NT2/D1 (cell line): ENCODE data around the gene CNTN5.
A peak's percentile ranks its signal among the peaks of the same experiment; 100 is the strongest.

Source experiments
- DNase-seq: peaks from one replicate; pipeline ENCODE4 v3.0.0-alpha.2; 2011; ENCODE audit warnings: low read depth, low spot score
- H3K27me3 ChIP-seq: 2 replicates; pipeline ENCODE4 v1.6.0; 2011; ENCODE audit warnings: mild to moderate bottlenecking; ENCODE audit not compliant: insufficient read length, insufficient read depth
- H3K36me3 ChIP-seq: 2 replicates; pipeline ENCODE4 v1.6.1; 2011; ENCODE audit warnings: mild to moderate bottlenecking, low read length, mixed read lengths; ENCODE audit not compliant: insufficient read depth, insufficient read length
- H3K4me1 ChIP-seq: 2 replicates; pipeline ENCODE4 v1.5.1; 2011; ENCODE audit not compliant: insufficient read depth, insufficient read length
- H3K4me3 ChIP-seq: 2 replicates; pipeline ENCODE4 v1.5.1; 2011; ENCODE audit warnings: low read depth; ENCODE audit not compliant: insufficient read length
- H3K9ac ChIP-seq: 2 replicates; pipeline ENCODE4 v1.6.0; 2011; ENCODE audit warnings: low read depth; ENCODE audit not compliant: insufficient read length
- H3K9me3 ChIP-seq: 2 replicates; pipeline ENCODE4 v1.5.1; 2011; ENCODE audit warnings: mild to moderate bottlenecking, low read length; ENCODE audit not compliant: insufficient read depth
- SUZ12 ChIP-seq: IDR thresholded peaks from 2 replicates; pipeline ENCODE4 v1.6.1; 2011; ENCODE audit not compliant: insufficient read length, insufficient read depth; ENCODE audit errors: extremely low read depth
- YY1 ChIP-seq: IDR thresholded peaks from 2 replicates; pipeline ENCODE4 v1.6.1; 2011; ENCODE audit not compliant: insufficient read length, insufficient read depth
- ZNF274 ChIP-seq: IDR thresholded peaks from 2 replicates; pipeline ENCODE4 v1.6.1; 2011; ENCODE audit warnings: mild to moderate bottlenecking, low read depth, low read length

CNTN5 gene

DNA sequence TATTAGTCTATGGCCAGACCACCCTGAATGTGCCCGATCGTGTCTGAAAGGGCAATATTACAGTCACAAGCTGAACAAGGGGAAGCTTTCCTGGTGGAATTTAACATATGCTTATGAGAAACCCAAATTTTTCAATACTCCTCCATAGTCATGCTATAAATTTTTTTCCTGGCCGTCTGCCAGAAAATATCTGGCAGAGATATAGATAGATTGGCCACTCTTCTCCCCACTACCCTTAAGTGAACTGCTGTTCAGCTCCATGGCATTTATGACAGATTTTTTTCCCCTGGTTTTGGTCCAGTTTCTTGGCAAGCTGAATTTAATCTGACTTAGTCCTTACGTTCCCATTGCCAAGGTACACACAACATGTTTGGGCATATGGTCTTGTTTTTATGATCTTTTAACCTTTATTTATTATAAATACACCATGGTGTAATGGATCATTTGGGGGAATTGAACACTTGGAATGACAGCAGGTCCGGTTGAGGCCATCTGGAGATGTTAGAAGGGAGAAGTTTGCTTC, 328.5 kb downstream of the CNTN5 start:
- Histone ChIP-seq H3K9me3 (no peaks in the 10 kb centered on the region), H3K36me3 (no peaks in the 10 kb centered on the region), H3K9ac (no peak overlapping the region), H3K27me3 (no peaks in the 10 kb centered on the region), H3K4me3 (no peak overlapping the region), H3K4me1 (no peaks in the 10 kb centered on the region)
- no peak for DNase-seq
- no peak for TF ChIP-seq YY1
- TF ChIP-seq ZNF274, result no peak
- no peak for TF ChIP-seq SUZ12

DNA sequence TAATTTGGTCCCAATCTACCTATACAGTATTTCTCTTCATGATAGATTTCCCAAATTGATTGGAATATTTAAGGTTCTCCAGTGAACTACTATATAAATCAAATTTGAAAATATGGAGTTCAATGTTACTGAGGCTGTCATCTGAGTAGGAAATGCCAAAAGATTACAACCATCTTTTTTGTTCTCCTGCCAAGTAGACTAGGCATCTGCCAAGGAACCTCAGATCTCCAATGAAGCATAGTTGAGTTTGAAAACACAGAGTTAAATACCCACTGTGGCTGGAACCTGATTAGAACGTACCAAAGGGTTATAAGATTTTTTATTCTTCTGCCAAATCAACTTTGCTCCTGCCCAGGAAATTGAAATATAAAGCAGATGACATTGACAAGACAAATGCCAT, 330.9 kb downstream of the CNTN5 start:
- Histone ChIP-seq H3K4me1 (no peaks in the 10 kb centered on the region), H3K4me3 (no peak overlapping the region), H3K27me3 (no peaks in the 10 kb centered on the region), H3K9ac (no peak overlapping the region), H3K36me3 (no peaks in the 10 kb centered on the region), H3K9me3 (no peaks in the 10 kb centered on the region)
- no peak for DNase-seq
- TF ChIP-seq YY1, result no peak
- no peak for TF ChIP-seq SUZ12

DNA sequence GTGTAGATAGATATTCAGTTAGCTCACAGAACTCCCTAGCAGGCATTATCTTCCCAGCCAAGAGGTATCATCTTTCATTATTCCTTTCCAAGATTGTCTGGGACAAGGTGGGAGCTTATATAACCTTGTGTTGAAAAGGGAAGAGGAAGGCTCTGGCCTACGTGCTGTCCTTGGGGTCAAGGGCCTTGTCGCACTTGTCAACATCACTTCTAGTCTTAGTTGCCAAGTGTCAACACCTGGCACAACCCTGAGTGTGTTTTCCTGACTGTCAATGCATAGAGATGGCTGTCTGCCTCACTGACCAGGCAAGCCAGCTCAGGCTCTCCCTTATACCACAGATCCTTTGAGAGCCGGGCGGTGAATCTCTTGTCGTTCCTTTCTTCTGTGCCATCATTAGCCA, 331.9 kb downstream of the CNTN5 start:
- Histone ChIP-seq H3K9ac (no peak overlapping the region), H3K27me3 (no peaks in the 10 kb centered on the region), H3K4me1 (no peaks in the 10 kb centered on the region), H3K4me3 (no peak overlapping the region), H3K9me3 (no peaks in the 10 kb centered on the region), H3K36me3 (no peaks in the 10 kb centered on the region)
- TF ChIP-seq SUZ12 (no peak), ZNF274 (no peak), YY1 (no peak)
- DNase-seq, result no peak

DNA sequence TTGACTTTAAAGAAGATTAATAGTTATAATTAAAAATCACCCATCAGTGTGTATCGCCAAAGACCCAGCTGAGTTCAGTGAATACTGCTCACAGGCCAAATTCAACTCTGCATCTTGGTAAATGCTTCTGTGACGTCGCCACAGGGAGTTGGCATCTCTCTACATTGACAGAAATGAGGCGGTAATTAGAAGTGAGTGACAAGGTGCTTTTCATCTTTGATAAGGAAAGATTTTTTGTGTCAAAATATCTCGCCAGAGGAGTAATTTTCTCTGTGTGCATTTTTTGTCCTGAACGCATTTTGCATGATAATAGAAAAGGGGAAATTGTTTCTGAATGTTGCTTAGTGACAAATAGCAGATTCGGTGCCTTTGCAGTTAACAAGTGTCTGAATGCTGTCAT, 345.8 kb downstream of the CNTN5 start:
- no peak for DNase-seq
- no peak for TF ChIP-seq ZNF274
- no peak for TF ChIP-seq YY1
- TF ChIP-seq SUZ12, result no peak
- Histone ChIP-seq H3K27me3 (no peaks in the 10 kb centered on the region), H3K4me1 (no peaks in the 10 kb centered on the region), H3K9me3 (no peaks in the 10 kb centered on the region), H3K4me3 (no peak overlapping the region), H3K9ac (no peak overlapping the region), H3K36me3 (no peaks in the 10 kb centered on the region)

DNA sequence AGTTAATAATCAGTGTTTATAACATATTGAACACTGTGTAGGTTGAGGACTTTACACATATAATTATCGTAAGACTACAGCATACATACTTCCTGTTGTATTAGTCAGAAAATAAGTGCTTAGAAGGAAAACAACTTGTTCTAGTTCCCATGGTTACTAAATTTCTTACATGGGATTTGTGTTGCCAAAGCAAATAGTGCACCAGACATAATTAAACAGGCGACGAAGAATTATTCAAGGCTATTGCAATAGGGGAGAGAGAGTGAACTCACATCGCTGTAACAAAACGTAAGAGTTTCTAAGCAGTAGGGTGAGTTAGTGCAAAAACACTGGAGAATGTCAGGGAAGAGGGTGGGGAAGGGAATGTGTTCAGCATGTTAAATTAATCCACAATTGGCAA, 347.8 kb downstream of the CNTN5 start:
- TF ChIP-seq ZNF274, result no peak
- TF ChIP-seq SUZ12, result no peak
- no peak for TF ChIP-seq YY1
- H3K9ac ChIP-seq, result no peak overlapping the region
- DNase-seq, result no peak
- H3K27me3 ChIP-seq, result no peaks in the 10 kb centered on the region
- no peak overlapping the region for H3K4me3 ChIP-seq
- H3K36me3 ChIP-seq, result no peaks in the 10 kb centered on the region
- H3K4me1 ChIP-seq, result no peaks in the 10 kb centered on the region
- no peaks in the 10 kb centered on the region for H3K9me3 ChIP-seq

DNA sequence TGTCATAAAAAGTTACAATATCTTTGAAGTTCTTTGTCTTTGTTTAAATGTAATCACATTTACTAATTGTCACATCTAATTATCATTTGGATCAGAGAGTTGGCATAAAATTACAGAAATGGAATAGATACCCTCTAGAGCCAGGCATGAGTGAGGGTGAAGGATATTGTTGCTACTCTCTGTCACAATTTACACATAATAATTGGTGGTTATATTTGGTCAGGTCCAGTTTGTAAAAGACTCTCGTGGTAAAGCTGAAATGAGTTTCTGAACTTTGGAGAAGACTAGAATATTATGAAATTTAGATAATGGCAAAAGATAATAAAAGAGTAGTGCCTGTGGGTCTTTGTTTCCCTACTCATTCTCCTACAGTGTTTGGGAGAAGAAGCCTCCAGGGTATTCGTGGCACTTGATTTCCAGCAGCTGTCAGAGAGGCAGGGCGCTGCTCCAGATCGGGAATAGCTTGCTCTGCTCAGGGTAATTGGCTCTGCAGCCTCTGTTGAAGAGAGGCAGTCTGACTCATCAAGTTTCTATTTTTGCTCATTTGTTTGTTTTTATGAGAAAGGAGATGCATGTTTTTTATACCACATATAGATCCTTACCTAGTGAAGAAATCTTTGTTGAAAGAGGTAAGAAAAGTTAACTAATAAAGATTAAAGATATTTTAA, 349.9 kb downstream of the CNTN5 start:
- no peaks in the 10 kb centered on the region for H3K27me3 ChIP-seq
- peak; percentile 30 for DNase-seq
- H3K4me3 ChIP-seq, result no peak overlapping the region
- H3K9me3 ChIP-seq, result no peaks in the 10 kb centered on the region
- H3K36me3 ChIP-seq, result no peaks in the 10 kb centered on the region
- H3K9ac ChIP-seq, result no peak overlapping the region
- no peaks in the 10 kb centered on the region for H3K4me1 ChIP-seq
- TF ChIP-seq ZNF274 (no peak), SUZ12 (no peak)

DNA sequence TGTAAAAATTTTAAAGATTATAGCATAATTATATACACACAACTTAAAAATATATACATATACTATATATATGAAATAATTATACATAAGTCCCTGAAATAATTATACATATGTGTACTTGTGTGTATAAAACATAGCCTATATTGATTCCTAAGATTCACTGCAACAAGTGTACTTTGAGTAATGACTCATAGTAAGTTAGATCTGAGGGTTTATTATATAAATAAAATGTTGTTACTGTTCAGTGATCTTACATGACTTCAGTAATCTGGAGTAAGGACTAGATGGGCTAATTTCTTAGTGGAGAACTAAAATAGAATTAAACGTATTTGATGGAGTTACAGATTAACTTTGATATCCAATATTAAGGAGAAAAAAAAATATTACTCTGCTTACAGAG, 350.5 kb downstream of the CNTN5 start:
- H3K4me1 ChIP-seq, result no peaks in the 10 kb centered on the region

More for the DNA sequence above, 350.5 kb downstream of the CNTN5 start:
- TF ChIP-seq SUZ12 (no peak), ZNF274 (no peak), YY1 (no peak)
- Histone ChIP-seq H3K4me3 (no peak overlapping the region), H3K36me3 (no peaks in the 10 kb centered on the region), H3K9me3 (no peaks in the 10 kb centered on the region), H3K9ac (no peak overlapping the region), H3K27me3 (no peaks in the 10 kb centered on the region)
- no peak for DNase-seq
